RWPE2 (cell line): ENCODE data around the gene CAMK2B.
"Not testable (repeated sequence)": the region's sequence is repeated elsewhere in the genome, so short reads cannot be mapped to it uniquely, and the experiment has no call there.

Experiments used
- ATAC-seq: fragments of 200-7000 bp; cut with Tn5 transposase; 3 replicates; pipeline ENCODE4 v1.9.1; 2021; ENCODE audit warnings: low read depth
- DNase-seq: peaks from one replicate; pipeline ENCODE4 v3.0.0-alpha.2; 2020; ENCODE audit warnings: low spot score
- H3K27ac ChIP-seq: fragments of 450-650 bp; 2 replicates; pipeline ENCODE4 v1.5.1; 2017; ENCODE audit warnings: mild to moderate bottlenecking; ENCODE audit not compliant: poor library complexity, severe bottlenecking
- H3K27me3 ChIP-seq: fragments of 250-450 bp; sonication (Bioruptor Pico); 2 replicates; pipeline ENCODE4 v1.5.1; 2021; ENCODE audit warnings: mild to moderate bottlenecking, moderate library complexity; ENCODE audit not compliant: insufficient read depth, poor library complexity, severe bottlenecking
- H3K36me3 ChIP-seq: fragments of 250-450 bp; sonication (Bioruptor Pico); 2 replicates; pipeline ENCODE4 v1.5.1; 2020; ENCODE audit warnings: low read depth, mild to moderate bottlenecking, moderate library complexity
- H3K4me1 ChIP-seq: fragments of 250-450 bp; sonication (Bioruptor Pico); 2 replicates; pipeline ENCODE4 v1.5.1; 2021; ENCODE audit warnings: mild to moderate bottlenecking, moderate library complexity; ENCODE audit not compliant: insufficient read depth, poor library complexity, severe bottlenecking
- H3K4me3 ChIP-seq: fragments of 250-450 bp; sonication (Bioruptor Pico); 2 replicates; pipeline ENCODE4 v1.5.1; 2021; ENCODE audit warnings: mild to moderate bottlenecking, moderate library complexity; ENCODE audit not compliant: severe bottlenecking
- H3K9me3 ChIP-seq: fragments of 250-450 bp; sonication (Bioruptor Pico); 2 replicates; pipeline ENCODE4 v1.5.1; 2021; ENCODE audit warnings: mild to moderate bottlenecking, moderate library complexity; ENCODE audit not compliant: severe bottlenecking
- TF ChIP-seq, protein P1 (sequence below): fragments of 450-650 bp; IDR thresholded peaks from one replicate; pipeline ENCODE4 v1.5.1; 2017; ENCODE audit warnings: mild to moderate bottlenecking, moderate library complexity; ENCODE audit not compliant: poor library complexity, severe bottlenecking

The CAMK2B gene

DNA sequence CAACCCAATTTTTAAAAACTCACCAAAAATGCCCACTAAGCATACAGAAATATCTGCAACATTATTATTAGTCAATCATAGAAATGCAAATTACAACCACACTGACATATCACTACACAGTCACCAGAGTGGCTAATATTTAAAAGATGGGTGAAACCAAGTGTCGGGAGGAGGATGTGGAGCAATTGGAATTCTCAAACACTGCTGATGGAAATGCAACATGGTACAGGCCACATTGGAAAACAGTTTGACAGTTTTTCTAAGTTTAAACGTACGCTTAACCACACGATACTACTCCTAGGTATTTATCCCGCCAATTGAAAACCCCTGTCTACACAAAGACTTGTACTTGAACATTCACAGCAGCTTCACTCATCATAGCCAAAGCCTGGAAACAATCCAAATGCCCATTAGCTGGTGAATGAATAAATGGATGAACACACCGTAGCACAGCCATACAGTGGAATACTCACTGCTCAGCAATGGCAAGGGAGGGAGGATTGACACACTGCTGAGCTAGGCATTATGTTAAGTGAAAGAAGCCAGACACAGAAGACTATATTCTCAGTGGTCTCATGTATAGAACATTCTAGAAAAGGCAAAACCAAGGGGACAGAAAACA, 152.5 kb downstream of the CAMK2B start:
- no peak for DNase-seq
- H3K4me3 ChIP-seq = no peak overlapping the region
- no peak overlapping the region for H3K27ac ChIP-seq
- peaks cover 4% of the 10 kb centered on the region for H3K4me1 ChIP-seq
- no peaks in the 10 kb centered on the region for H3K36me3 ChIP-seq
- TF ChIP-seq, protein P1, sequence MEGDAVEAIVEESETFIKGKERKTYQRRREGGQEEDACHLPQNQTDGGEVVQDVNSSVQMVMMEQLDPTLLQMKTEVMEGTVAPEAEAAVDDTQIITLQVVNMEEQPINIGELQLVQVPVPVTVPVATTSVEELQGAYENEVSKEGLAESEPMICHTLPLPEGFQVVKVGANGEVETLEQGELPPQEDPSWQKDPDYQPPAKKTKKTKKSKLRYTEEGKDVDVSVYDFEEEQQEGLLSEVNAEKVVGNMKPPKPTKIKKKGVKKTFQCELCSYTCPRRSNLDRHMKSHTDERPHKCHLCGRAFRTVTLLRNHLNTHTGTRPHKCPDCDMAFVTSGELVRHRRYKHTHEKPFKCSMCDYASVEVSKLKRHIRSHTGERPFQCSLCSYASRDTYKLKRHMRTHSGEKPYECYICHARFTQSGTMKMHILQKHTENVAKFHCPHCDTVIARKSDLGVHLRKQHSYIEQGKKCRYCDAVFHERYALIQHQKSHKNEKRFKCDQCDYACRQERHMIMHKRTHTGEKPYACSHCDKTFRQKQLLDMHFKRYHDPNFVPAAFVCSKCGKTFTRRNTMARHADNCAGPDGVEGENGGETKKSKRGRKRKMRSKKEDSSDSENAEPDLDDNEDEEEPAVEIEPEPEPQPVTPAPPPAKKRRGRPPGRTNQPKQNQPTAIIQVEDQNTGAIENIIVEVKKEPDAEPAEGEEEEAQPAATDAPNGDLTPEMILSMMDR = no peak
- H3K27me3 ChIP-seq = no peaks in the 10 kb centered on the region
- ATAC-seq = no peak
- H3K9me3 ChIP-seq = no peaks in the 10 kb centered on the region

DNA sequence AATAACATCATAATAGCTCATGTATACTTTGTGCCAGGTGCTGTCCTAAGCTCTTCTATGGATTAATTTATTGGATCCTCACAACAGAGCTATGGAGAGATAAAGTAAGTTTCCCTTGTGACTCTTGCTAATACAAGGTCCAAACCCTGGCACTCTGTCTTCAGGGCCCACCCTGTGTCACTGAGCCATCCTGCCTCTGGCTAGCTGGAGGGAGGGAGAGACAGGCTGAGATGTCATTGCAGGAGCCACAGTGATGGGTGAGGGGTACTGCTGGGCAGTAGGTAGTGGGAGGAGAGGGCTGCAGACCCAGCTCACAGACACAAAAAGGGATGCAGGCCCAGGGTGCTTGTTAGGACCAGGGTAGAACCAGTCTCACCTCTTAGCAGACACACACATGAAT, 153.0 kb downstream of the CAMK2B start:
- Histone ChIP-seq H3K4me1 (no peaks in the 10 kb centered on the region), H3K9me3 (no peaks in the 10 kb centered on the region), H3K4me3 (no peak overlapping the region), H3K27me3 (no peaks in the 10 kb centered on the region), H3K36me3 (no peaks in the 10 kb centered on the region), H3K27ac (no peak overlapping the region)
- TF ChIP-seq, protein P1 = no peak
- DNase-seq (no peak), ATAC-seq (no peak)

DNA sequence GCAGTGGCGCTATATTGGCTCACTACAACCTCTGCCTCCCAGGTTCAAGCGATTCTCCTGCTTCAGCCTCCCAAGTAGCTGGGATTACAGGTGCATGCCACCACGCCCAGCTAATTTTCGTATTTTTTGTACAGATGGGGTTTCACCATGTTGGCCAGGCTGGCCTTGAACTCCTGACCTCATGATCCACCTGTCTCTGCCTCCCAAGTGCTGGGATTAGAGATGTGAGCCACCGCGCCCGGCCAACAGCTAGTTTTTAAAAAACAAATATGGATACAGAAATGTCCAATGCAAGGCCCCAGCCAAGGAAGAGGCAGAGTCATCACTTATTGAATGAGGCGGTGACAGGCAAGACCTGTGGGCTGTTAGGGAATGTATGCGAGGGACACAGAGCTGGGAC, 153.5 kb downstream of the CAMK2B start:
- not testable (repeated sequence) for H3K4me3 ChIP-seq, DNase-seq, ATAC-seq, H3K36me3 ChIP-seq, H3K27me3 ChIP-seq, H3K4me1 ChIP-seq, H3K27ac ChIP-seq, H3K9me3 ChIP-seq

DNA sequence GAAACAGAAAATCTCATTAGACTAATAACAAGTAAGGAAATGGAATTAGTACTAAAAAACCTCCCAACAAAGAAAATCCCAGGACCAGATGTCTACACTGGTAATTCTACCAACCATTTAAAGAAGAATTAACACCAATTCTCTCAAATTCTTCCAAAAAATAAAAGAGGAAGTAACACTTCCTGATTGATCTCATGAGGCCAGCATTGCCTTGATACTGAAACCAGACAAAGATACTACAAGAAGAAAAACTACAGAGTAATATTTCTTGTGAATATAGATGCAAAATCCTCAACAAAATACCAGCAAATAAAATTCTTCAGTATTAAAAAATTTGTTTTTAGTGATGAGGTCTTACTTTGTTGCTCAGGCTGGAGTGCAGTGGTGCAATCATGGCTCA, 157.5 kb downstream of the CAMK2B start:
- Histone ChIP-seq H3K4me1 (peaks cover 2% of the 10 kb centered on the region), H3K27me3 (no peaks in the 10 kb centered on the region), H3K36me3 (no peaks in the 10 kb centered on the region), H3K4me3 (no peak overlapping the region), H3K9me3 (peaks cover 4% of the 10 kb centered on the region), H3K27ac (no peak overlapping the region)
- DNase-seq (no peak), ATAC-seq (no peak)
- TF ChIP-seq, protein P1 = no peak
